Esophagus squamous epithelium (tissue), 4 donors: ENCODE data around the gene DIP2A.

ENCODE experiments used
- POLR2A ChIP-seq, 4 donors: fragments of 450-650 bp; IDR thresholded peaks; one replicate each; pipeline ENCODE4 v1.6.1; 2017; ENCODE audit warnings: antibody characterized with exemption in 4 of 4, mild to moderate bottlenecking in 4 of 4, moderate library complexity in 3 of 4
- TF ChIP-seq, protein P1 (sequence below), 6 experiments: fragments of 450-650 bp in 4 of 6; fragments of 200-600 bp in 2 of 6; sonication (generic) in 2 of 6; IDR thresholded peaks; one replicate each; pipeline ENCODE4 v1.5.1; 2016 to 2019; ENCODE audit warnings: antibody characterized with exemption in 6 of 6, mild to moderate bottlenecking in 4 of 6, moderate library complexity in 4 of 6

- TF ChIP-seq, protein P1, sequence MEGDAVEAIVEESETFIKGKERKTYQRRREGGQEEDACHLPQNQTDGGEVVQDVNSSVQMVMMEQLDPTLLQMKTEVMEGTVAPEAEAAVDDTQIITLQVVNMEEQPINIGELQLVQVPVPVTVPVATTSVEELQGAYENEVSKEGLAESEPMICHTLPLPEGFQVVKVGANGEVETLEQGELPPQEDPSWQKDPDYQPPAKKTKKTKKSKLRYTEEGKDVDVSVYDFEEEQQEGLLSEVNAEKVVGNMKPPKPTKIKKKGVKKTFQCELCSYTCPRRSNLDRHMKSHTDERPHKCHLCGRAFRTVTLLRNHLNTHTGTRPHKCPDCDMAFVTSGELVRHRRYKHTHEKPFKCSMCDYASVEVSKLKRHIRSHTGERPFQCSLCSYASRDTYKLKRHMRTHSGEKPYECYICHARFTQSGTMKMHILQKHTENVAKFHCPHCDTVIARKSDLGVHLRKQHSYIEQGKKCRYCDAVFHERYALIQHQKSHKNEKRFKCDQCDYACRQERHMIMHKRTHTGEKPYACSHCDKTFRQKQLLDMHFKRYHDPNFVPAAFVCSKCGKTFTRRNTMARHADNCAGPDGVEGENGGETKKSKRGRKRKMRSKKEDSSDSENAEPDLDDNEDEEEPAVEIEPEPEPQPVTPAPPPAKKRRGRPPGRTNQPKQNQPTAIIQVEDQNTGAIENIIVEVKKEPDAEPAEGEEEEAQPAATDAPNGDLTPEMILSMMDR (IDR thresholded peaks at IDR 0.05) = no peak
- TF ChIP-seq POLR2A (IDR thresholded peaks at IDR 0.05) = no peak
Observed at GRCh38 chr21:46472246-46472645, 13.6 kb downstream of the DIP2A start.
